NCI-H1417 (cell line): Measurements from ENCODE around the gene DTX2.
"Not testable (repeated sequence)": the region's sequence is repeated elsewhere in the genome, so short reads cannot be mapped to it uniquely, and the experiment has no call there.

Experiments used
- DNase-seq, 3 experiments: peaks; one replicate each; lab custom pipeline; 2025; lab: John Stamatoyannopoulos, UW

Gene DTX2

DNA sequence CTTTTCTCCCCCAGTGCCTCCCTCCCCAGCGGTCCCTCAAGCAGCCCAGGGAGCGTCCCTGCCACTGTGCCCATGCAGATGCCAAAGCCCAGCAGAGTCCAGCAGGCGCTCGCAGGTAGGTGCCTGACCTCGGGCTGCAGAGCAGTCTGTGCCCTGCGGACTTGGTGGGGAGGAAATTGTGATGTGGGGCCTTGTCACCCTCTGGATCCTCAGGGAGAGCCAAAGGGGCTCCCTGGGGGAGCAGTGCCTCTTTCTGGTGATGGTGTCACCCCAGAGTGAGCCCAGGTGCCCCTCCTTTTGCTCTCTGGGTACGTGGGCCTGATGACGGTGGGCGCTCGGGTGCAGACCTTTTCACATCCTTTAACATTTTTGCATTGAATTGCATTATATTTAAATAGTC lies 30.6 kb downstream of the DTX2 start:
- DNase-seq, result not testable (repeated sequence)

DNA sequence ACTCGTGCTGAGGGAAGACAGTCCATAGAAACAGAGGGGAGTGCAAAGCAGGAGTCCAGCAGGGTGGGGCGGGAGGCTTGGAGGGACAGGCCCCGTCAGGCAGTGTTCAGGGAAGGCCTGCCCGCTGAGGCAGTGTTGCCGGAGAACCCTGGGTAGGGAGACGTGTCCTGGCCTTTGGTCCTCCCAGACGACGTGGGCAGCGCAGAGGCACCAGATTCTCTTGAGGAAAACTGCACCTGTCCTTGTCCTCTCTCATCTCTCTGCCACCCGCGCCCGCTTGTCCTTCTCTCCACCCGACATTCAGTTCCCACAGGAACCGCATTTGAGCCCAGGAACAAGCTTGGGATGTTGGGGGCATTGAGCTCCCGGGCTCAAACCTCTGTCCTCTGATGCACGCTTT lies 34.2 kb downstream of the DTX2 start:
- DNase-seq, result not testable (repeated sequence)

GRCh38 chr7:76497918-76498582 lies 36.5 kb downstream of the DTX2 start:
- DNase-seq, result not testable (repeated sequence)

GRCh38 chr7:76498583-76499200 lies 37.2 kb downstream of the DTX2 start:
- DNase-seq, result not testable (repeated sequence)

DNA sequence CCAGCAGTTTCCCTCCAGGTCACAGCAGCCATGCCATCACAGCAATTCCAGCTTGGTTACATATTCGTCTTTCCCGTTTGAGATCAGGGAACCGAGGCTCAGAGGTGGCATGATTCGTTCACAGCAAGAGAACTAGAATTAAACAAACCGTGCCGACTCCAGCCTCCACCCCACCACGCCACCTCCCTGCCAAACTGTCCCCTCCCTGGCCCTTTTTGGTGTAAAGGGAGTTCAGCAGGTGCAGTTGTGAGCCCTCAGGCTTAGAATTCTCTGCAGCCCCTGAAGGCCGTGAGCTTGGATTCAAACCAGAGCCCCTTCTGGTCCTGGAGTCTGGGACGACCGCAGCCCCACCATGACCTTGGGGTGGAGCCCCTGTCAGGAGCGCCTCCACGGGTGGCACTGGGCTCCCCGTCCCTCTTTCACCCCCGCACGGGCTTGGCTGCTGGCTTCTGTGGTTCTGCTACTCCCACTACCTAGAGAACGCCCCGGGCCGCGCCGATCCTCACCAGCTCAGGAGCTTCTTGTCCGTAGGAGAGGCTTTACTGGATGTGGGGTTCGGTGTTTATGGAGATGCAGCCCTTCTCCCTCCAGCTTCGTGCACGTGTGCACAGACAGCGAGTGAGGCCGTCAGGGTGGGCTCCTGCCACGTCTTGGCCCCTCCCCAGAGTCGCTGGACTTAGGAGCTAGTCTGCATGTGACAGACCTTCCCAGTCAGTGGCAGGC lies 37.9 kb downstream of the DTX2 start:
- not testable (repeated sequence) for DNase-seq

GRCh38 chr7:76499924-76500241 lies 38.4 kb downstream of the DTX2 start:
- DNase-seq, result not testable (repeated sequence)

DNA sequence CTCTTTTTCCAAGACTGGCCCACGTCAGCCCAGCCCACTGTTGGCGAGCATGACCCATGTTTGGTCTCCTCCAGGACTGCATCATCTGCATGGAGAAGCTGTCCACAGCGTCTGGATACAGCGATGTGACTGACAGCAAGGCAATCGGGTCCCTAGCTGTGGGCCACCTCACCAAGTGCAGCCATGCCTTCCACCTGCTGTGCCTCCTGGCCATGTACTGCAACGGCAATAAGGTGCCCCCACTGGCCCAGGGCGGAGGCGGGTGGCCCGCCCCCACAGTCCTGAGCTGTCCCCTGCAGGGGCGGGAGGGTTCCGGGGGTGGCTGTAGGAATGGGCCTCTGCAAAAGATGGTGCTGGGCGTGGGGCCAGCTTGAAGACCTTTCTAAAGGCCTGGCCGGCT lies 40.7 kb downstream of the DTX2 start:
- not testable (repeated sequence) for DNase-seq

- not testable (repeated sequence) for DNase-seq
These were observed 41.3 kb downstream of the DTX2 start for GRCh38 chr7:76502836-76503235.

GRCh38 chr7:76503244-76503643 lies 41.7 kb downstream of the DTX2 start:
- DNase-seq, result not testable (repeated sequence)

DNA sequence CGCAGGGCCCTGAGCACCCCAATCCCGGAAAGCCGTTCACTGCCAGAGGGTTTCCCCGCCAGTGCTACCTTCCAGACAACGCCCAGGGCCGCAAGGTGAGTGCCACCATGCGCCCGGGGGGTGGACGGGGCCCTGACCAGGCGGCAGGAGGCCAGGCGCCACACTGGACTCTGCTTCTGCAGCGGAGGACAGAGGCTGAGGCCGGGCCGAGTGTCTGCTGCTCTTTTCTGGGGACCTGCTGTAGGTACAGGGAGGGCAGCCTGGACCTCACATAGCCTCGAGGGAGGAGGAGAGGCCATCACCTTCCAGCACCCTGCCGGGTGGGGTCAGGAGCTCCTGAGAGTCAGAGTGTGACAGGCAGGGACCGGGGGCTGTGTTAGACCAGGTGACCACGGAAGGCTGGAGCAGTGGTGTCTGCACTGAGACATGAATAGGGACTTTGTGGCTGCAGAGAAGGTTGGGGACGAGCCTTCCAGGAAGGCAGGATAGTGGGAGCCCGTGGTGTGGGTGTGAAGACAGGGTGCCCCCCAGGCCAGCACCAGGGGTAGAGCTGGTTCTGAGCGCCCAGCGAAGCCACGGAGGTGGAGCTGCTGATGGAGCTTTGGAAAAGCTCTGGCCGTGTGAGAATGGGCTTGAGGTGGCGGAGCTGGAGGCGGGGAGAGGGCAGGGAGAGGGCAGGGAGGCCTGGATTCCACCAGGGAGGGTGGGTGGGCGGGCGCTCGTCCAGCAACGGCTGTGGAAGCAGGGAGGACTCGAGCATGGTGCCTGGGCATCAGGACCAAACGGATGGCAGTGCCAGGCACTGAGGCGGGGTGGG lies 43.0 kb downstream of the DTX2 start:
- DNase-seq, result not testable (repeated sequence)

DNA sequence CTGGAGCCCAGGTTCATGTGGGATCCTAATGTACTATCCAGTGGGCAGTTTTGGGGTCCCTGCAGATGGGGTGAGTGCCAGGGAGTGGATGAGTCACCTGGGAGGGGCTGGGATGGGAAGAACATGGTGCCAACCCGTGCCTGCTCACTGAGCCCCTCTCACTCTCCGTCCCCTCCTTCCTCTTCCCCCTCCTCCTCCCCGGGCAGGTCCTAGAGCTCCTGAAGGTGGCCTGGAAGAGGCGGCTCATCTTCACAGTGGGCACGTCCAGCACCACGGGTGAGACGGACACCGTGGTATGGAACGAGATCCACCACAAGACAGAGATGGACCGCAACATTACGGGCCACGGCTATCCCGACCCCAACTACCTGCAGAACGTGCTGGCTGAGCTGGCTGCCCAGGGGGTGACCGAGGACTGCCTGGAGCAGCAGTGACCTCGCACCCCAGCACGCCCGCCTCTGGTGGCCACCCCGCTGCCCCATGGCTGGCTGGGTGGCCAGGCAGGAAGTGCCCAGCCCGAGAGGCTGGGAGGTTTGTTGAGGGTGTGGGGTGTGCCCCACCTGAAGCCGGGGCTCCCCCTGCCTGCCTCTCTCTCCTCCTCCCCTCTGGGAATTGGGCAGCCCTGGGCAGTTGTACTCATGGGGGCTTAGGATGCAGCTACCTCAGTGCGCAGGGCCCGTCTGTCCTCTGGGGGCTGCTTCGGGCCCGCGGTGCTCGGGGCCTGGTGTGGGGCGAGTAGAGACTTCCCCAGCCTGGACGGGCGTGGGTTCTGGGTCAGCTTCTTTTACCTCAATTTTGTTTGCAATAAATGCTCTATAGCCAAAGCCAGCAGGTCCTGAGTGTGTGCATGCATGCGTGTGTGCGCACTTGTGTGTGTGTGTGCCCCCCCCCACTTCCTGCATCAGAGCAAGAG lies 43.9 kb downstream of the DTX2 start:
- DNase-seq, result no peak

DNA sequence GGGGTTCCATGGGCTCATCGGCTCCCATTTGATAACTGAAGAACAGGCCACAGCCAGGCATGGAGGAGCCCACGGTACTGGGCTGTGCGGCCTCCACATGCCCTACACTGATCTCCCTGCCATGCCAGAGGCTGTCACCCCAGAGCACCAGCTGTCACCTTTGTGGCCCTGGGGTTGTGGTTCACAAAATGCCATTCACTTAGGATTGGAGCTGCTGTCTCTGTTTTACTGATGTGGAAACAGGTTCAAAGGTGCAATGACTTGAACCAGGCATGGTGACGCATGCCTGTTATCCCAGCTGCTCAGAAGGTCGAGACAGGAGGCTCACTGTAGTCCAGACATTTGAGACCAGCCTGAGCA lies 44.6 kb downstream of the DTX2 start:
- no peak for DNase-seq

DNA sequence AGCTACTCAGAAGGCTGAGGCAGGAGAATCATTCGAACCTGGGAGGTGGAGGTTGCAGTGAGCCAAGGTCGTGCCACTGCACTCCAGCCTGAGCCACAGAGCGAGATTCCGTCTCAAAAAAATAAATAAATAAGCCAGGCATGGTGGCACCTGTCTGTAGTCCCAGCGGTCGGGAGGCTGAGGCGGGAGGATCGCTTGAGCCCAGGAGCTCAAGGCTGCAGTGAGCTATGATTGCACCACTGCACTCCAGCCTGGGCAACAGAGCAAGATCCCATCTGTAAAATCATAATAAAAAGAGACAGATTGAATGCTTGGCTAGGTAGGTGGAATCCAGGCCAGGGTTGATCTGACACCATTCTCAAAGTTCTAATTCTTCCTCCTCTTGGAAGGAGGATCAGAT lies 45.1 kb downstream of the DTX2 start:
- DNase-seq, result not testable (repeated sequence)

- no peak for DNase-seq
These were observed 46.4 kb downstream of the DTX2 start for GRCh38 chr7:76507723-76508406.

DNA sequence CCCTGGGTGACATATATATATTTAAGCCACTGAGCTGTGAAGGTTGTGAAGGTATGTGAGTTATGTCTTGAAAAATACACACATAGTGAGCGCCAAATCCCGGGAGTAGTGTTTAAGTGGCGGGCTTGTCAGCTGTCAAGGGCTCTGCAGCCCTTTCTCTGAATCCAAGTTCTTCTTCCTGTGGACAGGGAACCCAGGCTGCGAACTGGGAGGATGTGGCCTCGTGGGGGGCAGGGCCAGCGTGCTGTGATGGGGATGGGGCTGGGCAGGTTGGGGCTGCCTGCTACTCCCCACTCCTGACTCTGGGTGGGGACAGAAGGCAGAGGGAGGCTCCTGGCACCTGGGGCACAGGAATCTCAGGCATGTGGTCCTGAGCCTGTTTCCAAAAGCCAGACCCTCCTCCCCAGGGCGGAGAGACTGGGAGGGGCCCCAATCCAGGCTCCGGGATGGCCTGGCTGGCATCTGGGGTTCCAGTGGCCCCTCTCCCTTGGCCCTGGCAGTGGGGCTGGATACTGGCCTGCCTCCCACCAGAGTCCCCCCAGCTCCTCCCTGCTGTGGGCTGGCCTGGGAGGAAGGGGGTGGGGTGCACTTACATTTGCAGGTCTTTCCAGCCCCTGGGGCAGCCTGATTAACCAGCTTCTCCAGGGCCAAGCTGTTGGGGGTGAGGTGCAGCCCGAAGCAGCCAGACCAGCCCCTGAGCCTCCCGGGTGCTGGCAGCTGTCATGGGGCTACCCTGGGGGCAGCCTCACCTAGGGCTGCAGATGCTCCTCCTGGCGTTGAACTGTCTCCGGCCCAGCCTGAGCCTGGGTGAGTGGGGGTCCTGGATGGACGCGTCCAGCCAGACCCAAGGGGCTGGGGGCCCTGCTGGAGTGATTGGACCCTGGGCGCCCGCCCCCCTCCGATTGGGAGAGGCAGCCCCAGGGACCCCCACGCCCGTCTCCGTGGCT lies 48.7 kb downstream of the DTX2 start, which contains the start of gene UPK3B:
TSS of gene UPK3B (plus strand) at position 622 of the 947 bp plus-strand sequence. CDS start at position 723, 101 bp downstream.
- no peak for DNase-seq

DNA sequence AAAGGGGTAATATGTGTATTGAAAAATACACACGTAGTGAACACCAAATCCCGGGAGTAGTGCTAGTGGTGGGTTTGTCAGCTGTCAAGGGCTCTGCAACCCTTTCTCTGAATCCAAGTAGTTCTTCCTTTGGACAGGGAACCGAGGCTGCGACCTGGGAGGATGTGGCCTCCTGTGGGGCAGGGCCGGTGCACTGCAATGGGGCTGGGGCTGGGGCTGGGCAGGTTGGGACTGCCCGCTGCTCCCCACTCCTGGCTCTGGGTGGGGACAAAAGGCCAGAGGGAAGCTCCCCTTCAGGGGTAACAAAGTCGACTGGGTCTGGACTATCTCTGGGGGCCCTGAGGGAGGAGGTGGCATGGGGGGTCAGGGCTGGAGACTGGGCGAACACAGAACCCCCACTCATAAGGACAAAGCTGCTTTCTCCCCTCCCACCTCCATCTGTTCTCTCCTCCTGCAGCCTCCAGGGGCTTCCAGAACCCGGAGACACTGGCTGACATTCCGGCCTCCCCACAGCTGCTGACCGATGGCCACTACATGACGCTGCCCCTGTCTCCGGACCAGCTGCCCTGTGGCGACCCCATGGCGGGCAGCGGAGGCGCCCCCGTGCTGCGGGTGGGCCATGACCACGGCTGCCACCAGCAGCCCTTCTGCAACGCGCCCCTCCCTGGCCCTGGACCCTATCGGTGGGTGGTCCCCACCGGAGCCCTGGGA lies 49.8 kb downstream of the DTX2 start:
- DNase-seq, result not testable (repeated sequence)

- DNase-seq, result not testable (repeated sequence)
These were observed 50.7 kb downstream of the DTX2 start for GRCh38 chr7:76511911-76512885.
